AG09319 (cell line): ENCODE data around the gene PTPRT.

ENCODE experiments used
- DNase-seq: peaks from one replicate; pipeline ENCODE4 v3.0.0-alpha.2; 2010; ENCODE audit warnings: low read depth; ENCODE audit errors: extremely low read depth
- TF ChIP-seq, protein P1 (sequence below): IDR thresholded peaks from 2 replicates; pipeline ENCODE4 v1.5.1; 2011; ENCODE audit warnings: low read depth, mild to moderate bottlenecking, inconsistent platforms, low read length, moderate library complexity

PTPRT gene

DNA sequence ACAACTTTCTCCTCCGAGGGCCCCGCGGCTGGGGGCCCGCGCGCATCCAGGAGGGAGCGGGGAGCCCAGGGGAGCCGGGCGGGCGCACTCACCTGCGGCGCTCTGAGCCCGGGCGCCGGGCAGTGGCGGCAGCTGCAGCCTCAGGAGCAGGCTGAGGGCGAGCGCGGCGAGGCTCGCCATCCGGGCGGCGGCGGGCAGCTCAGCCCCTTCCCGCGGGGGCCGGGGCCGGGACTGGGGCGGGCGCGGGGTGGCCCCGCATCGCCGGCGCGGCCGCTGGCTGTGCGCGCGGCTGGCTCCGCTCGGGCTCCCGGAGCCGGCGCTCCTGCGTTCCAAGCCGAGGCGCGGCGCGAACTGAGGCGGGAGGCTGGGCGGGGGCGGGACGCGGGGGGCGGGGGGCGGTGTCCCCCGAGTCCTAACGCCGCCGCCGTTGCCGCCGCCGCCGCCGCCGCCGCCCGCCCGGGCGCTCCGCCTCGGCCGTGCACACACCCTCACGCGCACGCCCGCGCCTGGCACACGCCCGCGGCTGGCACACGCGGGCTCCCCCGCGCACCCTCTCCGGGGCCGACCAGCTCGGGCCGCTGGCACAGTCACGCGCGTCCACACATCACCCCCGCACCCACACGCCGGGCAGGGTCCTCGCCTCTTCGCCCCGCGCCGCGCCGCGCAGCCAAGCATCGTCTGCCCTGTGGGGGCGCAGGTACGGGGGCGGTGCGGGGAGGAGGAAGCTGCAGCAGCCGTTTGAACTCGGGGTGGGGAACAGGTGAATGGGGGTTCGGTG lies at the start of gene PTPRT:
Gene PTPRT, minus strand, starts transcription at position 353 of the 778 bp plus-strand sequence. Its CDS starts 173 bp downstream, at position 180.
- TF ChIP-seq, protein P1, sequence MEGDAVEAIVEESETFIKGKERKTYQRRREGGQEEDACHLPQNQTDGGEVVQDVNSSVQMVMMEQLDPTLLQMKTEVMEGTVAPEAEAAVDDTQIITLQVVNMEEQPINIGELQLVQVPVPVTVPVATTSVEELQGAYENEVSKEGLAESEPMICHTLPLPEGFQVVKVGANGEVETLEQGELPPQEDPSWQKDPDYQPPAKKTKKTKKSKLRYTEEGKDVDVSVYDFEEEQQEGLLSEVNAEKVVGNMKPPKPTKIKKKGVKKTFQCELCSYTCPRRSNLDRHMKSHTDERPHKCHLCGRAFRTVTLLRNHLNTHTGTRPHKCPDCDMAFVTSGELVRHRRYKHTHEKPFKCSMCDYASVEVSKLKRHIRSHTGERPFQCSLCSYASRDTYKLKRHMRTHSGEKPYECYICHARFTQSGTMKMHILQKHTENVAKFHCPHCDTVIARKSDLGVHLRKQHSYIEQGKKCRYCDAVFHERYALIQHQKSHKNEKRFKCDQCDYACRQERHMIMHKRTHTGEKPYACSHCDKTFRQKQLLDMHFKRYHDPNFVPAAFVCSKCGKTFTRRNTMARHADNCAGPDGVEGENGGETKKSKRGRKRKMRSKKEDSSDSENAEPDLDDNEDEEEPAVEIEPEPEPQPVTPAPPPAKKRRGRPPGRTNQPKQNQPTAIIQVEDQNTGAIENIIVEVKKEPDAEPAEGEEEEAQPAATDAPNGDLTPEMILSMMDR: no peak
- DNase-seq: no peak

DNA sequence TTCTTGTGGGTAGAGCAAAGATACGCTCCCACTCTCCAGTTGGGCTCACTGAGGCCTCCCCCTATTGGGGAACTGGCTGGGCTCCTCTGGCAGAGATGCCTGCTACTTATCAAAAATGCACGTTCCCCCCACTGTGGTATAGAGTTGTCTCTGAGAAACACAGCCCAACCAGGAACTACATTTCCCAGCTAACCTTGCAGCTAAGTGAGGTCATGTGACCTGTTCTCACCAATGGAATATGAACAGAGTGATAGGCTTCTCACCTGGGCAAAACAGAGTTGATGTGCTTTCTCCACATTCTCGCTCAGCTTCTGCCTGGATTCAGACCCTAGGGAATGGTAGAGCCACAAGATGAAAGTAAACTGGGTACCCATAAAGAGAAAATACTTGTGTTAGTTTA lies 49.1 kb upstream of the PTPRT start:
- DNase-seq: no peak
- TF ChIP-seq, protein P1: no peak

DNA sequence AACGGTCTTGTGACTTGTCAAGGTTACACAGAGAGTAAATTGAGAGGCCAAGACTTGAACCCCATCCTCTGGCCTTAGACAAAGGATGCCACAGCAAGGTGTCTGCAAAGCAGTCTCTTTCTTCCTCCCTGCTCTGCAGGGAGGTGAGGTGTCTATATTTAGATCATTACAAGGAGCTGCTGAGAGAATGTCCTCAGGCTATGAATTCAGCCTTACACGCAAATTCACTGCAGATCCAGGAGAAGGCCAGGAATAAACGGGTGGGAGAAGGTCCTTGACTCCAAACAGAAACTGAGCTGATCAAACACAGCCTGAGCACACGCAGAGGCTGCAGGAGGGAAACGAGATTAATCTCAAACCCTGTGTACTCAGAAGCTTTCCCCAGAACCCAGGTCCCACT lies 48.6 kb upstream of the PTPRT start:
- TF ChIP-seq, protein P1: no peak

DNA sequence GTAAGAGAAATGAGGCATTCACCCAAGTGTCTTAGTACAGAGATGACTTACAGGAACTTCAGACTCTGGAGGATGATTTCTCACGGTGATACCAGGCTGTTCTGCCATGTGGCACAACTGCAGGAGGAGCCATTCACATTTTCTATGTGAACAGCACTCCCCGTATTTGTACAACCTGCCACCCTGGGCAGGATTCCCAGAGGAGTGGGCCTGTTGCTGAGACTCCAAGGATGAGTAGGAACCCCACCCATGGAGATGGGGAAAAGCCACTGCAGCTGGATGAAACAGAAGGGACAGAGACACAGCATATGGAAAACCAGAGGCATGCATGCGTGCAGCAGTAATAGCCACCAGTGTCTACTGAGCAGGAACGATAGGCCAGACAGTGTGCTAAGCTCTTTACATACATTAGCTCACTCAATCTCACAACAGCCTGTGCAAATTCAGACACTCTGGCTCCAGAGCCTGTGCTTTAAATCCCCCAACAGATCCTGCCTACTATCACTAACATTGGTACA lies 48.0 kb upstream of the PTPRT start:
- TF ChIP-seq, protein P1: no peak
- no peak for DNase-seq

More for the DNA sequence above, 48.6 kb upstream of the PTPRT start:
- DNase-seq: no peak

DNA sequence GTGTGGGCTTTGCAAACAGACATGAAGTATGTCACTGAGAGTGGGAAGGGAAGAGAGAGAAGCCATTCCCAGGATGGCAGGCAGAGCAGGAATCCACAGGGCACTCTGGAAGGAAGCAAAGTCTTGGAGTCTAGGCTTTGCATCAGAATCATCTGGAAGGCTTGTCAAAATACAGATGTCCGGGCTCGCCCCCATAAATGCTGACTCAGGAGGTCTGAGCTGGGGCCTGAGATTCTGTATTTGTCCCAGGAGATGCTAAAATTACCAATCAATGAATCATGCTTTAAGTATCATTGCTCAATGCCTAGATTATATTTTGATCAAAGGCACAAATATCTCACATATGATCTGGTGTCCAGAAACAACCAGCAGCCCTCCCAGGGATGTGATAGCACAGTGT lies 46.3 kb upstream of the PTPRT start:
- DNase-seq: no peak
- TF ChIP-seq, protein P1: no peak

DNA sequence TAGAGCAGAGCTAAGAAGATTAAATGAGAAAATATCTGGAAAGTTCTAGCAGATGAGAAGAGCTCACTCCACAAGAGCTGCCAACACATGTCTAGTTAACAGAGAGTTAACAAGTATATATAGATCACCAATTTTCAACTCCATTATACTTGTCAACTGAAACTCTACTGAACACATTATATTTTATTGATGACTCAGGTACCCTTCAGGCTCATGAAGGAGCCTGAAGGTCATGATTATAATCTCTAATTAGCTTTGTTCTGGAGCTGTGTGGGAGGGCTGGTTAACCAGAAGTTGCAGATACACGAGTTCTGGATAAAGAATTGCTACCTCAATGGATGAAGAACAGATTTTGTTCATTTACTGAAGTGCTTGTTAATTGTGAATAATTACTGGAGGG lies 42.1 kb upstream of the PTPRT start:
- no peak for DNase-seq
- TF ChIP-seq, protein P1: no peak

DNA sequence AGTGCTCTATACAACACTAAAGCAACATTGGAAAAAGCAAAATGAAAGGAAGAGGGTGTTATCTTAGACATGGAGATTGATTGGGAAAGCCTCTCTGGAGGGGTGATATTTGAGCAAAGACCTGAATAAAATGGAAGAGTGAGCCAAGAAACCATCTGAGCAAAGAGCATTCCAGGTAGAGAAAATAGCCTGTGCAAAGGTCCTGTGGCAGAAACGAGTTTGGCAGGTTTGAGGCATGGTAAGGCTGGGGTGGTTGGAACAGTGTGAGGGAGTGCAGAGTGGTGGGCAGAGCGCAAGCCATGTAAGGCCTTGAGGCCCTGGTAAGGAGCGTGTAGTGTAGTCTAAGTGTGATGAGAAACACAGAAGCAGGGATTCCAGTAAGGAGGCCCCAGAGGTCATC lies 40.0 kb upstream of the PTPRT start:
- TF ChIP-seq, protein P1: no peak
- no peak for DNase-seq
